OCI-LY3 (cell line): ENCODE data around the gene UFSP1.
"Not testable (repeated sequence)": the region's sequence is repeated elsewhere in the genome, so short reads cannot be mapped to it uniquely, and the experiment has no call there.

ENCODE experiments used
- H2AFZ ChIP-seq: fragments of 200-600, 300-600 bp; shearing (Covaris generic); 2 replicates; pipeline ENCODE4 v1.6.0; 2014; ENCODE audit warnings: antibody characterized with exemption, low read depth, low read length
- H3K27ac ChIP-seq: fragments of 200-600, 300-600 bp; sonication (generic); 2 replicates; pipeline ENCODE4 v1.5.1; 2014; ENCODE audit warnings: mild to moderate bottlenecking, low read length, moderate library complexity, mixed read lengths
- H3K27me3 ChIP-seq: fragments of 200-600, 300-600 bp; sonication (generic); 2 replicates; pipeline ENCODE4 v1.6.1; 2014; ENCODE audit warnings: low read depth, low read length, mixed read lengths
- H3K36me3 ChIP-seq: fragments of 200-600, 300-600 bp; sonication (generic); replicated peaks from 2 replicates; pipeline ENCODE3; 2014; ENCODE audit warnings: low read depth, low read length, mixed read lengths
- H3K4me1 ChIP-seq: fragments of 300-600, 200-600 bp; sonication (generic); 2 replicates; pipeline ENCODE4 v1.6.1; 2014; ENCODE audit warnings: low read length, mixed read lengths
- H3K4me2 ChIP-seq: fragments of 200-600, 300-600 bp; sonication (generic); 2 replicates; pipeline ENCODE4 v1.6.1; 2014; ENCODE audit warnings: low read length, mixed read lengths
- H3K4me3 ChIP-seq: fragments of 300-600, 200-600 bp; sonication (generic); 2 replicates; pipeline ENCODE4 v1.5.1; 2014; ENCODE audit warnings: antibody characterized with exemption, mild to moderate bottlenecking, low read length, moderate library complexity
- H3K79me2 ChIP-seq: fragments of 300-600, 200-600 bp; shearing (Covaris generic); 2 replicates; pipeline ENCODE4 v1.6.1; 2014; ENCODE audit warnings: mild to moderate bottlenecking, low read length, mixed read lengths
- H3K9ac ChIP-seq: fragments of 300-600, 200-600 bp; shearing (Covaris generic); 2 replicates; pipeline ENCODE4 v1.6.0; 2014; ENCODE audit warnings: mild to moderate bottlenecking, low read length, moderate library complexity
- H3K9me3 ChIP-seq: fragments of 200-600, 300-600 bp; shearing (Covaris generic); 2 replicates; pipeline ENCODE4 v1.6.1; 2014; ENCODE audit warnings: low read length, mixed read lengths; ENCODE audit not compliant: insufficient read depth
- H4K20me1 ChIP-seq: fragments of 200-600, 300-600 bp; sonication (generic); 2 replicates; pipeline ENCODE4 v1.6.1; 2016; ENCODE audit warnings: low read length, mixed read lengths; ENCODE audit not compliant: insufficient read depth
- CTCF ChIP-seq: fragments of 200-600, 300-600 bp; sonication (generic); IDR thresholded peaks from 2 replicates; pipeline ENCODE4 v1.5.1; 2014; ENCODE audit warnings: antibody characterized with exemption, low read length, low read depth
- EZH2phosphoT487 ChIP-seq: fragments of 200-600 bp; shearing (Covaris generic); IDR thresholded peaks from 2 replicates; pipeline ENCODE4 v1.6.1; 2018; ENCODE audit warnings: antibody characterized with exemption, mixed run types, low read depth

The UFSP1 gene

GRCh38 chr7:100888988-100889750 is at the start of gene UFSP1:
UFSP1 (minus strand) TSS chr7:100889715; CDS start chr7:100889271, 444 bp downstream.
- TF ChIP-seq EZH2phosphoT487 (no peak), CTCF (no peak)
- Histone ChIP-seq H3K4me3 (peak within 1 kb of the TSS; percentile 90), H4K20me1 (0 out of 2 replicates have a peak, but pooled peaks cover 2% of the 10 kb centered on the region), H3K79me2 (peaks cover 18% of the 10 kb centered on the region), H2AFZ (0 out of 2 replicates have a peak within 1 kb of the TSS, but pooled peaks have one; percentile 5), H3K9ac (peak within 1 kb of the TSS; percentile 92), H3K27me3 (no peaks in the 10 kb centered on the region), H3K36me3 (peaks cover 47% of the 10 kb centered on the region), H3K4me1 (peaks cover 31% of the 10 kb centered on the region), H3K4me2 (peak within 1 kb of the TSS; percentile 98), H3K9me3 (no peaks in the 10 kb centered on the region), H3K27ac (peak within 1 kb of the TSS; percentile 87)

- H3K9ac ChIP-seq, H3K4me1 ChIP-seq, H4K20me1 ChIP-seq, H3K4me2 ChIP-seq, H3K4me3 ChIP-seq, H2AFZ ChIP-seq, H3K36me3 ChIP-seq, H3K27ac ChIP-seq, H3K79me2 ChIP-seq, H3K27me3 ChIP-seq, H3K9me3 ChIP-seq: not testable (repeated sequence)
Observed at GRCh38 chr7:100936167-100936566, 46.7 kb upstream of the UFSP1 start.

- not testable (repeated sequence) for H3K4me2 ChIP-seq, H3K9ac ChIP-seq, H3K79me2 ChIP-seq, H3K4me3 ChIP-seq, H3K27ac ChIP-seq, H2AFZ ChIP-seq, H3K27me3 ChIP-seq, H4K20me1 ChIP-seq, H3K9me3 ChIP-seq, H3K36me3 ChIP-seq, H3K4me1 ChIP-seq
Observed at GRCh38 chr7:100935381-100935780, 45.9 kb upstream of the UFSP1 start.

GRCh38 chr7:100933734-100934133 is 44.2 kb upstream of the UFSP1 start:
- H3K9ac ChIP-seq: no peak overlapping the region
- peaks cover 15% of the 10 kb centered on the region for H3K27me3 ChIP-seq
- no peaks in the 10 kb centered on the region for H3K79me2 ChIP-seq
- H2AFZ ChIP-seq: no peak overlapping the region
- H3K4me3 ChIP-seq: no peak overlapping the region
- H3K36me3 ChIP-seq: no peaks in the 10 kb centered on the region
- H3K9me3 ChIP-seq: no peaks in the 10 kb centered on the region
- H3K4me2 ChIP-seq: no peak overlapping the region
- H4K20me1 ChIP-seq: no peaks in the 10 kb centered on the region
- no peaks in the 10 kb centered on the region for H3K4me1 ChIP-seq
- TF ChIP-seq CTCF (no peak), EZH2phosphoT487 (no peak)
- no peak overlapping the region for H3K27ac ChIP-seq

- TF ChIP-seq EZH2phosphoT487 (no peak), CTCF (no peak)
- no peak overlapping the region for H2AFZ ChIP-seq
- no peaks in the 10 kb centered on the region for H3K79me2 ChIP-seq
- H4K20me1 ChIP-seq: no peaks in the 10 kb centered on the region
- no peak overlapping the region for H3K4me3 ChIP-seq
- H3K4me2 ChIP-seq: no peak overlapping the region
- peaks cover 15% of the 10 kb centered on the region for H3K27me3 ChIP-seq
- no peaks in the 10 kb centered on the region for H3K9me3 ChIP-seq
- H3K9ac ChIP-seq: no peak overlapping the region
- no peak overlapping the region for H3K27ac ChIP-seq
- H3K4me1 ChIP-seq: no peaks in the 10 kb centered on the region
- no peaks in the 10 kb centered on the region for H3K36me3 ChIP-seq
Observed at GRCh38 chr7:100929808-100930174, 40.3 kb upstream of the UFSP1 start.

GRCh38 chr7:100923616-100924015 is 34.1 kb upstream of the UFSP1 start:
- not testable (repeated sequence) for H3K27me3 ChIP-seq, H3K9ac ChIP-seq, H3K79me2 ChIP-seq, H3K4me2 ChIP-seq, H3K27ac ChIP-seq, H4K20me1 ChIP-seq, H3K4me3 ChIP-seq, H2AFZ ChIP-seq, H3K4me1 ChIP-seq, H3K9me3 ChIP-seq, H3K36me3 ChIP-seq
